Keratinocyte (primary cell): ENCODE data around the gene CTRB1. TPM values are rescaled to one million over a fixed set of nuclear protein-coding genes. Genes with fewer than 3 reads are reported as not detected.

ENCODE experiments used
- DNase-seq: peaks from one replicate; pipeline ENCODE4 v3.0.0-alpha.2; 2011; ENCODE audit warnings: low read depth, missing footprints, low spot score
- FAIRE-seq: peaks from 2 replicates; lab custom pipeline; 2011; peaks lifted over from hg19 to GRCh38; lab: Jason Lieb, UNC
- H2AFZ ChIP-seq: 2 replicates; pipeline ENCODE4 v1.6.0; 2012; ENCODE audit warnings: low read length, control low read depth, inconsistent platforms; ENCODE audit not compliant: control insufficient read depth
- H3K27ac ChIP-seq: 2 replicates; pipeline ENCODE4 v1.5.1; 2011; ENCODE audit warnings: low read length; ENCODE audit not compliant: control insufficient read depth, insufficient read depth
- H3K27me3 ChIP-seq: 3 replicates; pipeline ENCODE4 v1.6.0; 2011; ENCODE audit warnings: low read length; ENCODE audit not compliant: control insufficient read depth, insufficient read depth; ENCODE audit errors: extremely low read depth
- H3K36me3 ChIP-seq, 2 experiments: 2 replicates in 1 of 2; 3 replicates in 1 of 2; pipeline ENCODE4 v1.5.1; 2011; ENCODE audit warnings: low read length in 2 of 2, mild to moderate bottlenecking in 1 of 2; ENCODE audit not compliant: control insufficient read depth in 2 of 2, insufficient read depth in 2 of 2; ENCODE audit errors: extremely low read depth in 1 of 2
- H3K4me1 ChIP-seq: 3 replicates; pipeline ENCODE4 v1.5.1; 2011; ENCODE audit warnings: low read length; ENCODE audit not compliant: control insufficient read depth, insufficient read depth; ENCODE audit errors: extremely low read depth
- H3K4me2 ChIP-seq: 3 replicates; pipeline ENCODE4 v1.6.0; 2011; ENCODE audit warnings: low read depth, low read length; ENCODE audit not compliant: control insufficient read depth, insufficient read depth; ENCODE audit errors: extremely low read depth
- H3K4me3 ChIP-seq, 3 experiments: fragments of 200-600 bp in 1 of 3; sonication (generic) in 1 of 3; 2 replicates in 2 of 3; 3 replicates in 1 of 3; pipeline ENCODE4 v1.5.1; 2011 to 2016; ENCODE audit warnings: low read length in 3 of 3, mild to moderate bottlenecking in 3 of 3, control low read depth in 2 of 3, inconsistent platforms in 1 of 3, low read depth in 1 of 3, mixed read lengths in 1 of 3, mixed run types in 1 of 3, moderate library complexity in 1 of 3; ENCODE audit not compliant: control insufficient read depth in 2 of 3, insufficient read depth in 2 of 3; ENCODE audit errors: extremely low read depth in 1 of 3
- H3K79me2 ChIP-seq: 2 replicates; pipeline ENCODE4 v1.6.0; 2012; ENCODE audit warnings: low read length; ENCODE audit not compliant: control insufficient read depth, insufficient read depth
- H3K9ac ChIP-seq: 3 replicates; pipeline ENCODE4 v1.6.0; 2011; ENCODE audit warnings: low read length; ENCODE audit not compliant: control insufficient read depth, insufficient read depth; ENCODE audit errors: extremely low read depth
- H3K9me1 ChIP-seq: 3 replicates; pipeline ENCODE4 v1.6.0; 2011; ENCODE audit warnings: low read length; ENCODE audit not compliant: control insufficient read depth, insufficient read depth; ENCODE audit errors: extremely low read depth
- H3K9me3 ChIP-seq: 2 replicates; pipeline ENCODE4 v1.5.1; 2012; ENCODE audit warnings: low read depth, low read length; ENCODE audit not compliant: control insufficient read depth
- H4K20me1 ChIP-seq: 3 replicates; pipeline ENCODE4 v1.6.0; 2011; ENCODE audit warnings: low read length; ENCODE audit not compliant: control insufficient read depth, insufficient read depth; ENCODE audit errors: extremely low read depth
- CTCF ChIP-seq, 3 experiments: IDR thresholded peaks in 1 of 3; conservative IDR thresholded peaks in 1 of 3; optimal IDR thresholded peaks in 1 of 3; 2 replicates in 2 of 3; 3 replicates in 1 of 3; pipeline versions ENCODE3 to v1.5.1; 2011; ENCODE audit warnings: low read length in 3 of 3, mild to moderate bottlenecking in 3 of 3, moderate library complexity in 2 of 3, control low read depth in 1 of 3, inconsistent platforms in 1 of 3; ENCODE audit not compliant: insufficient read depth in 2 of 3; ENCODE audit errors: extremely low read depth in 1 of 3
- EZH2 ChIP-seq: IDR thresholded peaks from one replicate; pipeline ENCODE4 v1.6.1; 2012; ENCODE audit warnings: inconsistent platforms, mild to moderate bottlenecking, low read length, moderate library complexity
- dilution Hi-C: fragments of 300-500 bp; cut with MboI; formaldehyde crosslinking; loops from one replicate; pipeline ENCODE4 v1.7.0; 2020; ENCODE audit warnings: low sequenced_read_pairs; ENCODE audit not compliant: extremely low pct_ligation_motif_present
- polyA plus RNA-seq, 5 experiments: library from polyadenylated mRNA; depleted of rRNA in 3 of 5; stranded (reverse) in 3 of 5; stranded (forward) in 1 of 5; unstranded in 1 of 5; fragments of >200 nt; gene quantifications; 1 replicate in 1 of 5; 2 replicates in 3 of 5; 3 replicates in 1 of 5; pipeline versions ENCODE4 v1.2.1 to v1.2.3, GENCODE V29; 2011 to 2012; ENCODE audit warnings: missing spikeins in 2 of 5, low read depth in 1 of 5, low replicate concordance in 1 of 5

The CTRB1 gene
- polyA plus RNA-seq, 1 donor (not counting 4 experiments of a cell fraction or from before 2014, with no cell fraction given): not detected

- TF ChIP-seq CTCF (optimal IDR thresholded peaks at IDR 0.05 in 1 of 3, IDR thresholded peaks at IDR 0.05 in 1 of 3, conservative IDR thresholded peaks at IDR 0.05 in 1 of 3; ENCODE audit: extremely low read depth in 1 of 3, insufficient read depth in 2 of 3, low read length in 3 of 3) (no peak), EZH2 (no peak)
- no peak for FAIRE-seq
- dilution Hi-C loops: no loop called here
Observed at GRCh38 chr16:75202069-75202590, 16.7 kb upstream of the CTRB1 start.

GRCh38 chr16:75203096-75203495, 15.7 kb upstream of the CTRB1 start:
- no peaks in the 10 kb centered on the region for H3K27me3 ChIP-seq
- no peaks in the 10 kb centered on the region for H3K79me2 ChIP-seq
- dilution Hi-C loops: no loop called here
- no peaks in the 10 kb centered on the region for H4K20me1 ChIP-seq
- H3K27ac ChIP-seq: no peak overlapping the region
- TF ChIP-seq CTCF (optimal IDR thresholded peaks at IDR 0.05 in 1 of 3, IDR thresholded peaks at IDR 0.05 in 1 of 3, conservative IDR thresholded peaks at IDR 0.05 in 1 of 3; ENCODE audit: extremely low read depth in 1 of 3, insufficient read depth in 2 of 3, low read length in 3 of 3): no peak
- TF ChIP-seq EZH2: no peak
- no peak for FAIRE-seq
- H3K36me3 ChIP-seq: no peaks in the 10 kb centered on the region
- H2AFZ ChIP-seq: no peak overlapping the region
- no peaks in the 10 kb centered on the region for H3K9me1 ChIP-seq
- H3K4me1 ChIP-seq: no peaks in the 10 kb centered on the region
- H3K4me3 ChIP-seq: no peak overlapping the region
- H3K4me2 ChIP-seq: no peak overlapping the region
- no peak for DNase-seq
- H3K9ac ChIP-seq: no peak overlapping the region
- H3K9me3 ChIP-seq: no peaks in the 10 kb centered on the region

More at GRCh38 chr16:75202069-75202590, 16.7 kb upstream of the CTRB1 start:
- H3K79me2 ChIP-seq: no peaks in the 10 kb centered on the region
- no peaks in the 10 kb centered on the region for H3K9me3 ChIP-seq
- H3K9me1 ChIP-seq: no peaks in the 10 kb centered on the region
- H3K27ac ChIP-seq: no peak overlapping the region
- no peak for DNase-seq
- H3K36me3 ChIP-seq: no peaks in the 10 kb centered on the region
- no peaks in the 10 kb centered on the region for H4K20me1 ChIP-seq
- H3K4me1 ChIP-seq: no peaks in the 10 kb centered on the region
- H3K9ac ChIP-seq: no peak overlapping the region
- no peak overlapping the region for H2AFZ ChIP-seq
- H3K27me3 ChIP-seq: peaks cover 6% of the 10 kb centered on the region
- H3K4me2 ChIP-seq: no peak overlapping the region
- H3K4me3 ChIP-seq: no peak overlapping the region
